Keratinocyte (primary cell): Measurements from ENCODE around the gene GPC5.

Source experiments
- EZH2 ChIP-seq: IDR thresholded peaks from one replicate; pipeline ENCODE4 v1.6.1; 2012; ENCODE audit warnings: inconsistent platforms, mild to moderate bottlenecking, low read length, moderate library complexity
- TF ChIP-seq, protein P1 (sequence below), 3 experiments: IDR thresholded peaks in 1 of 3; conservative IDR thresholded peaks in 1 of 3; optimal IDR thresholded peaks in 1 of 3; 2 replicates in 2 of 3; 3 replicates in 1 of 3; pipeline versions ENCODE3 to v1.5.1; 2011; ENCODE audit warnings: low read length in 3 of 3, mild to moderate bottlenecking in 3 of 3, moderate library complexity in 2 of 3, control low read depth in 1 of 3, inconsistent platforms in 1 of 3; ENCODE audit not compliant: insufficient read depth in 2 of 3; ENCODE audit errors: extremely low read depth in 1 of 3

- TF ChIP-seq, protein P1, sequence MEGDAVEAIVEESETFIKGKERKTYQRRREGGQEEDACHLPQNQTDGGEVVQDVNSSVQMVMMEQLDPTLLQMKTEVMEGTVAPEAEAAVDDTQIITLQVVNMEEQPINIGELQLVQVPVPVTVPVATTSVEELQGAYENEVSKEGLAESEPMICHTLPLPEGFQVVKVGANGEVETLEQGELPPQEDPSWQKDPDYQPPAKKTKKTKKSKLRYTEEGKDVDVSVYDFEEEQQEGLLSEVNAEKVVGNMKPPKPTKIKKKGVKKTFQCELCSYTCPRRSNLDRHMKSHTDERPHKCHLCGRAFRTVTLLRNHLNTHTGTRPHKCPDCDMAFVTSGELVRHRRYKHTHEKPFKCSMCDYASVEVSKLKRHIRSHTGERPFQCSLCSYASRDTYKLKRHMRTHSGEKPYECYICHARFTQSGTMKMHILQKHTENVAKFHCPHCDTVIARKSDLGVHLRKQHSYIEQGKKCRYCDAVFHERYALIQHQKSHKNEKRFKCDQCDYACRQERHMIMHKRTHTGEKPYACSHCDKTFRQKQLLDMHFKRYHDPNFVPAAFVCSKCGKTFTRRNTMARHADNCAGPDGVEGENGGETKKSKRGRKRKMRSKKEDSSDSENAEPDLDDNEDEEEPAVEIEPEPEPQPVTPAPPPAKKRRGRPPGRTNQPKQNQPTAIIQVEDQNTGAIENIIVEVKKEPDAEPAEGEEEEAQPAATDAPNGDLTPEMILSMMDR (optimal IDR thresholded peaks at IDR 0.05 in 1 of 3, IDR thresholded peaks at IDR 0.05 in 1 of 3, conservative IDR thresholded peaks at IDR 0.05 in 1 of 3; ENCODE audit: extremely low read depth in 1 of 3, insufficient read depth in 2 of 3, low read length in 3 of 3): no peak
- TF ChIP-seq EZH2: no peak
Observed at GRCh38 chr13:91355099-91355825, 43.2 kb upstream of the GPC5 start.
